ENCODE results near the gene ANKRD9.
A peak's percentile ranks its signal among the peaks of the same experiment; 100 is the strongest.
"Not testable (repeated sequence)": the region's sequence is repeated elsewhere in the genome, so short reads cannot be mapped to it uniquely, and the experiment has no call there.

The ANKRD9 gene

DNA sequence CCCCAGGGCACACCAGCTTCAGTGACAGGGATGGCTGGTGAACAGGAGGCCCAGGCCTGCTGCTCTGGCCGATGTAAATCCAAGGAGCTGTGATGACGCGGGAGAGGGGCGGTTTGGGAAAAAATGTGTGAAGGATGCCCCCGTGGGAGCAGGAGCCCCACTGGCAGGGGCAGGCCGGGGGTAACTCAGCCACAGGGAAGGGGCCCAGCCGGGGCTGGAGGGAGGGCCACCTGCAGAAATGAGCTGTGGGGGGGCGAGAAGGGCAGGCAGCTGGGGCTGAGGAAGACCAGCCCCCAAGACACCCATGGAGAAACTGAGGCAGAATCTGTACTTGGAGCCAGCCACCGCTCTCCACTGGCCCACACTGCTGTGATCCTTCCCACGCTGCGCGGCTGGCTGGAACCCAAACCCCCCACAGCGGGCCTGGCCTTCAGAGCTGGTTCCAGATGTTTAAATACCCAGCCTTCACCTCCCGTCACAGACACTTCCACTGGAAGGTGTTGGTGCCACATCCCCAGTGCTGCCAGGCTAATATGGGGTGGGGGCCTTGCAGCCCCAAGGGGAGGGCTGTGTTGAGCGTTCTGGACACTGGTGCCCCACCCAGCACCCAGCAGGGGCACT, 28.5 kb upstream of the ANKRD9 start:
- no peak for DNase-seq

- no peak for DNase-seq
These were observed 22.7 kb upstream of the ANKRD9 start for GRCh38 chr14:102532204-102532658.

- DNase-seq, result no peak
These were observed 21.4 kb upstream of the ANKRD9 start for GRCh38 chr14:102530828-102531478.

GRCh38 chr14:102528431-102529170, 19.0 kb upstream of the ANKRD9 start:
- DNase-seq, result no peak

DNA sequence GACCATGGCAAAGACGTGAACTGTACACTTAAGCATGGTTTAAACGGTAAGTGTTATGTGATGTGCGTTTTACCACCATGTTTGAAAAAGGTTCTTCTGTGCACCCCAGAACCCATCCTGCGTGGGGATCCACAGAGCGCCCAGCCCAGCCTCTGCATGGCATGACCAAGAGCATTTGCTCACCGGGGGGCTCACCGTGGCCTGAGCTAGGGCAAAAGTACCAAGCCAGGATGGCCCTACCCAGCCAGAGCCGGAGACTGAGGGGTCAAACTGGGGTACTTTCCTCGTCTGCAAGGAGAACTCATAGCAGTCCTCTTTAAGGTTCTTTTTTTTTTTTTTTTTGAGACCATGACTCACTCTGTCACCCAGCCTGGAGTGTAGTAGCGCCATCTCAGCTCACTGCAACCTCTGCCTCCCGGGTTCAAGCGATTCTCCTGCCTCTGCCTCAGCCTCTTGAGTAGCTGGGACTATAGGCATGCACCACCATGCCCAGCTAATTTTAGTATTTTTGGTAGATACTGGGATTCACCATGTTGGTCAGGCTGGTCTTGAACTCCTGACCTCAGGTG, 16.4 kb upstream of the ANKRD9 start:
- DNase-seq, result no peak

DNA sequence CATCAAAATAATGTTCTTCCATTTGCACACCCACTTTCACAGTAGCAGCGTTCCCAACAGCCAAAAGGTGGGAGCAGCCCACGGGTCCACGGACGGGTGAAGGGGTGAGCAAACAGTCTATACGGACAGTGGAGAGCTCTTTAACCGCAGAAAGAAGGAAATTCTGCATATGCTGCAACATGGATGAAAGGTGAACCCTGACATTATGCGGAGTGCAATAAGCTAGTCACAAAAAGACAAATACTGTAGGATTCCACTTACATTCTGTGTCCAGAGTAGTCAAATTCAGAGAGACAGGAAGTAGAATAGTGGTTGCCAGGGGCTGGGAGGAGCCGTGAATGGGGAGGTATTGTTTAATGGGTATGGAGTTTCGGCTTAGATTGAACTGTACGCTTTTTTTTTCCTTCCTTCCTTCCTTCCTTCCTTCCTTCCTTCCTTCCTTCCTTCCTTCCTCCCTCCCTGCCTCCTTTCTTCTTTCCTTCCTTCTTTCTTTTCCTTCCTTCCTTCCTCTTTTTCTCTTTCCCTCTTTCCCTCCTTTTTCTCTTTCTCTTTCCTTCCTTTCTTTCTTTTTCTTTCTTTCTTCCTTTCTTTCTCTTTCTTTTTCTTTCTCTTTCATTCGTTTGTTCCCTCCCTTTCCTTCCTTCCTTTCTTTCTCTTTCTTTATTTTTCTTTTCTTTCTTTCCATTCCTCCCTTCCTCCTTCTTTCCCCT, 15.8 kb upstream of the ANKRD9 start:
- DNase-seq, result peak; percentile 12

- DNase-seq, result peak; percentile 99
These were observed 15.1 kb upstream of the ANKRD9 start for GRCh38 chr14:102524451-102525218.

DNA sequence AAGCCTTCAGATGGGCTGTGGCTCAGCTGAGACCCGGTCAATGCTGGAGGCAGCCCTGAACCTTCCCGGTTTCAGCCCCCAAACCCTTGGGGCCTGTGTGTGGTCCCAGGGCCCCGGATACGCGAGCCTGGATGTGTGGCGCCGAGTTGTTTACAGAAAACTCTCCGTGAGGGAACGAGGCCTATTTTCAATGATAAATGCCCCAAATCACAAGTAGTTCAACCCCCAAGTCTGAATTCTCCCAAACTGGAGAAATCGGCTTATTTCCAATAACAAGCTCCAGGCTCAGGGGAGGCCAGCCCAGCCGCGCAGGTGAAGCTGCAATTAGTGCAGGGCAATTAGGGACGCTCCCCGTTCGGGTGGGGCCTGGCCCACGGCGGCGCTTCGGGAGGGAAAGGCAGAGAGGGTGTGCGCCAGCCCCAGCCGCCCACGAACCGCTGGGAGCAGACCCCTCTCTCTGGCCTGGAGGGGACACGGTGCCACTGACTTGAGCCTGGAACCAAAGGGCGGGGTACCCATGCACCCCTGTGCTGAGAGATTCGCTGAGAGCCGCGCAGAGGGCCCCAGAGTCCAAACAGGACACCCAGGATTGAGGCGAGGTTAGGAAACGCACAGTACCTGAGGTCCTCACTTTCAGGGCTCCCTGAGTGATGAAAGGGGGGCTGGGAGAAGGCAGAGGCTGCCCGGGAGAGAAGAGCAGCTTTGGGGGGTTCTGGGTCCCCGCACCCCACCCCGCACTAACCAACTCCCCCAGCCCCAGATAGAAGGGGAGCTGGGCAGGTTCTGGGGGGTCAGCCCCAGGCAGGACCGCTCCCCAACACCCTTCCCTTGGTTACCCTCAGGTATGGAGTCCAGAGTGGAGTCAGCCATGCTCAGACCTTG, 14.2 kb upstream of the ANKRD9 start:
- no peak for DNase-seq

DNA sequence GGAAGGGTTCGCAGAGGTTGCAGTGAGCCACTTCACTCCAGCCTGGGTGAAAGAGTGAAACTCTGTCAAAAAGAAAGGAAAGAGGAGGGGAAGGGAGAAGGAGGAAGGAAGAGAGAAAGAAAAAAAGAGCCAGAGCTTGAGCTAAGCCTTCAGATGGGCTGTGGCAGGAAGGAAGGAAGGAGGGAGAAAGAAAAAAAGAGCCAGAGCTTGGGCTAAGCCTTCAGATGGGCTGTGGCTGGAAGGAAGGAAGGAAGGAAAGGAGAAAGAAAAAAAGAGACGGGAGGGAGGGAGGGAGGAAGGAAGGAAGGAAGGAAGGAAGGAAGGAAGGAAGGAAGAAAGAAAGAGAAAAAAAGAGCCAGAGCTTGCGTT, 13.6 kb upstream of the ANKRD9 start:
- DNase-seq, result no peak

DNA sequence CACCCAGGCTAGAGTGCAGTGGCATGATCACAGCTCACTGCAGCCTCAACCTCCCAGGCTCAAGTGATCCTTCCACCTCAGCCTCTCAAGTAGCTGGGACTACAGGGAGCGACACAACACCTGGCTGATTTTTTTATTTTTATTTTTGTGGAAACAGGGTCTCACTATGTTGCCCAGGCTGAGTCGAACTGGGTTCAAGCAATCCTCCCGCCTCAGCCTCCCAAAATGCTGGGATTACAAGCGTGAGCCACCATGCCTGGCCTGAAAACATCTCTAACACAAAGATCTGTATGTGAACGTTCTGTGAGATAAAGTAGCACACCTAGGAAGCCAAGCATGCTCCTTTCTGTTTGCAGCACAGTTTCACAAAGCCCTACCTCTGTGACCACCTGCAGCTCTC, 10.1 kb upstream of the ANKRD9 start:
- not testable (repeated sequence) for DNase-seq

DNA sequence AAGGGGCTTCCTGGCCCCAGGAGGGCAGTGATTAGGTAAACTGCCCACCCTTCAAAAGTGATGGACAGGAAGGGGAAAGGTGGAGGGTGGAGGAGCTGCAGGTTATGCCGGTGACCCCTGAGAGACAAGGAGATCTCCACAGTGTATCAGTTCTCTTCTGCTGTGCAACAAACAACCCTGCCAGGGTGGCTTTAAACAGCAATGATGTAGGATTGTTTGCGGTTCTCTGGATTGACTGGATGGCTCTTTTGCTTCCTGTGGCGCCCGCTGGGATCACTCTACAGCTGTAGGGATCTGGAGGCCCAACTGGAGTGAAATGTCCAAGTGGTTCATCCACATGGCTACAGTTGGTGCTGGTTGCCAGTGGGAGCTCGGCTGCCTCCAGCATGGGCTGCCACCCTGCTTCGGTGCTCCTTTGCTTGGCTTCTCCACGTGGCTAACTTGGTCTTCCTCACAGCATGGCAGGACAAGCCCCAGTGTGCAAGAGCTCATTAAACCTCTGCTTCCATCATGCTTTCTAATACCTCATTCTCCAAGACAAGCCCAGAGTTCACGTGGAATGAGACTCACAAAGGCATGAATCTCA, 8.6 kb upstream of the ANKRD9 start:
- DNase-seq, result no peak

DNA sequence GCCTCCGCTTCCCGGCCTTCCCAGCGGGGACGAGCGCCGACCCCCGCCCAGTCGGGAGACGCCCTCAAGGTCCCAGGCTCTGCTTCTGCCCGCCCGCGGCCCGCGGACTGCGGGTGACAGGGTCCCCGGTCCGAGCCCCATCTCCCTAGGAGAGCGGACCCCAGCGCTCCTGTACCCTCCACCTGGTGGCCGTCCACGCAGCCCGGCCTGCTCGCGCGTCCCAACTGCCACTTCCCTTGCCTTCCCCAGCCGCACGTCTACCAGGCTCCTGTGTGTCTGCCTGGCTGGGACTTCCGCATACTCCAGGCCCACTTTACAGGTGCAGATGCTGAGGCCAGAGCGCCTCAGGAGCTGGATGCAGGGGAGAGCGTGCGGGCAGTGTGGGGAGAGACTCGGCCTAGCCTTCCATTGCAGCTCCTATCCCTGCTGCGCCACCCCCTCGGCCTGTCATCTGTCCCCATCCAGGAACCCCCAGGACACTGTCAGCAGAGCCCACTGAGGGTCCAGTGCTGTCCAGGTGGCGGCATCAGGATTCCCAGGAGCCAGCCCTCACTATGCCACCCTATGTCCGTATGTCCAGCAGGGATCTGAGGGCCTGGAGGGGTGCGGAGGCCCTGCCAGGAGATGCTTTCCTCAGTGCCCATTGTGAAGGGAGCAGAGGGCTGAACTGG, 8.0 kb upstream of the ANKRD9 start:
- DNase-seq, result no peak

DNA sequence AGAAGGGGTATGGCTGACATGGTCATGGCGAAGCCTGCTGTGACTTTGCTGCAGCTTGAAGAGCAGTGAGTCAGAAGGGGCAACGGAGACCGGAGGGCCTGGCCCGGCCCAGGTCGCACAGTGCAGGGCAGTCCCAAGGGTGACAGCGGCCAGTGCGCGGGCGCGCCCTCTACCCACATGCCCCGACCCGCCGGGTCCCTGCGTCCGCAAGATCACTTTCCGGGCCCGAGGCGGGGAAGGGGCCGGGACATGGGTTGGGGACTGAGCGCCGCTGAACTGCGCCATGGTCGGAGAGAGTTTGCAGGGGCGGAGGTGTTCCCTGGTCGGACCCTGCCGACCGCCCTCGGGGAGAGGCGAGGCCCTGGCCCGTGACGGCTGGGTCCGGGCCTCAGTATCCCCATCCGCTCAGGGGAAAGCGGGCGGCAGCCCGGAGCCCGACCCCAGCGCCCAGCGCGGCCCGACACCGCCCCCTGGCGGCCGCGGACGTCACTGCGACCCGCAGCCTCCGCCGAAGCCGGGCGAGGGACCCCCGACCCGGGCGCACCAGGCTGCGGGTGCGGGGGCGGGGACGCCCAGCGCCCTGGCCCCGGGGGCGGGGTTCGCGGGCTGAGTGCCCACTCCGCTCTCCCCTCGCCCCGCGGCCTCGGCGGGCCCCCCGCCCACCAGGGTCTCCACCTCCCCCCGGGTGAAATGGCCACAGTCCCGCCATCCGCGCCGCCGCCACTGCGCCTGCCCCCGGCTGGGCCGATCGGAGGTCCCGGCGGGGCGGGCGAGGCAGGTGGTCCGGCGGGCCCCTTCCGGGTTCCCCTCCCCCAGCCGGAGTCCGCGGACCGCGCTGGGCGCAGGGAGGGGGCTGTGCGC, 7.2 kb upstream of the ANKRD9 start:
- no peak for DNase-seq

DNA sequence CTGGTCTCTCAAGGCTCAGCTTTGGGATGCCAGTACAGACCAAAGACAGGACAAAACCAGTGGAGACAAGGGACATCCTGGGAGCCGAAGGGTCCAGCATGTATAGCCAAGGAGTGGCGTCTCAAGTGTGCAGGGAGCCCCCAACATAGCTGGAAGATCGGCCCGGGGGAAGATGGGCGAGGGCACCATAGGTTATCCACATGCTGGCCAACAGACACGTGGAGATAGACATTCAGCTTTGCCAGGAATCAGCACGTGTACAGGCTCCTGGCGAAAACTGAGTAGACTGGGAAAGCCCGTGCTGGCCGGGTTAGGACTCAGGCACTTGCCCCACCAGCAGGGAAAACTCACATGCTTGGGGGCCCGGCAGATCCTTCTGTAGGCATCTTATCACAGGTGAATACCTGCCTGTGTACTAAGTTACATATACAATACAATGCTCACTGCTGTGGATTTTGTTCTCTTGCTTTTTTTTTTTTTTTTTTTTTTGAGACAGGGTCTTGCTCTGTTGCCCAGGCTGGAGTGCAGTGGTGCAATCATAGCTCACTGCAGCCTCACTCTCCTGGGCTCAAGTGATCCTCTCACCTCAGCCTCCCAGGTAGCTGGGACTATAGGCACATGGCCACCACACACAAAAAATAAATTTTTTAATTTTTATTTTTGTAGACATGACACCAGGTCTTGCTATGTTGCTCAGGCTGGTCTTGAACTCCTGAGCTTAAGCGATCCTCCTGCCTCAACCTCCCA, 5.6 kb upstream of the ANKRD9 start:
- no peak for DNase-seq

DNA sequence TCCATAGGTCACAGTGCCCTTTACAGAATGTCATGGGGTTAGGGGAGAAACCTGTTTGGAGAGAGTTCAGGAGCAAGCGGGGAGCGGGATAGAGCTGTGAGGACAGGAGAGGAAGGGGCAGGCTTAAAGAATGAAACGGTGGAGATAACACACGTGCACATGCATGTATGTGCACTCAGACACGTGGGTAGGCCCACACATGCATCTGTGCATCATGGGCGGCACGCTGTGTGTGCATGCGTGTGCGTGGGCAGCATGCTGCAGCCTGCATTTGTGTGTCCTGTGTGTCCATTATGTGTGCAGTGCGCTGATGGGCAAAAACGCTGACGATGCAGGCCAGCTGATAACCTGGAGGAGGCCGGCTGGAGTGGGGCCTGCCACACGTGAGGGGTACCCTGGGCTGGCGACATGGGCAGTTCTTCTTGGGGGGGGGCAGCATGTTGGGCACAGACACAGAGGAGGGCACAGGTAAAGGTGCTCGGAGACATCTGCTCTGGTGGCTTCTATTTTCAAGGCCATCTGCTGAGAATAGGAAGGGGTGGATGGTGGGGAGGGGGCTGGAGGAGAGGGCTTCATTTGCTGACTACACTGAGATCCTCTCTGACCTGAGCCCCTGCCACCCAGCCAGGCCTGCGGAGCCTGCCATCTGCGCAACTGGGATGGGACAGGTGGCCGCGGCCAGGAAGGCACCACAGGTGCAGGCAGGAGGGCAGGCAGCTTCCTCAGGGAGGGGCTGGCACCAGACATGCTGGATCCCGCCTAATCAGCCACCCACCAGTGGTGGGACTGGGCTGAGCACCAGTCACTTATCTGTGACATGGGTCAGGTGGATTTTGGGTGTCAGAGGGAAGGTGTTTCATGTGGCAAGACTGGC, 4.6 kb upstream of the ANKRD9 start:
- no peak for DNase-seq

DNA sequence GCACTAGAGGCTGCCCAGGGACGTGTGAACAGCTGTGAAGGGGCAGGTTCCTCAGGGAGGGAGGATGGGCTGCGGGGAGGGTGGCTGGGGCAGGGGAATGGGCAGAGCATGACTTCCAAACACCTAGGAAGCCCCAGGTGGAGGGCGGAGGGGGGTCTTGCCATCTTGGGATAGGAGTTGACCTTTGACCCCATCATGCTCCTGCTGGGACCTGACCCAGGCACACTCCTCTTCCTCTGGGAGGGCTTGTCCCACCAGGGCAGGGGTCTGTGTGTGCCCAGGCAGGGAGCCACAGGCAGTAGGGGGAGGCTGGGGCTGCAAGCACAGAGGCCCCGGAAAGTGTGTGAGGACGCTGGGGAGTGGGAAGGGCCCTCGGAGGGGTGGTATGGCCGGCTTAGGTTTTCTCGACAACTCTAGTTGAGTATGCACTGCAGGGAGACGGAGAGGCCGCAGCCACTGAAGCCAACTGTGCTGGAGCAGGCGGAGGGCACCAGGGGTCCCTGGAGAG, 3.3 kb upstream of the ANKRD9 start:
- no peak for DNase-seq

- no peak for DNase-seq
These were observed 2.0 kb upstream of the ANKRD9 start for GRCh38 chr14:102511538-102511937.

All from NCI-H524 treated with DMSO at 0.1 percent for 48 hours (cell line).